Measurements from ENCODE around the gene GPR12. TPM values are rescaled to one million over a fixed set of nuclear protein-coding genes. Genes with fewer than 3 reads are reported as not detected.

Gene GPR12
- total and polyA plus RNA-seq, 10 of the 15 experiments (the other 5 are each of a cell fraction or from before 2014, with no cell fraction given) = not detected

GRCh38 chr13:26810095-26810494 is 49.5 kb upstream of the GPR12 start (continued):
- TF ChIP-seq USF2 (IDR thresholded peaks at IDR 0.05; ENCODE audit: borderline replicate concordance, low read depth, low read length) = no peak
- no peak for TF ChIP-seq RBBP5 (conservative IDR thresholded peaks at IDR 0.05)
- TF ChIP-seq SUZ12 (IDR thresholded peaks at IDR 0.05; ENCODE audit: unreplicated experiment) = no peak
- no peak for TF ChIP-seq SMC3 (IDR thresholded peaks at IDR 0.05; ENCODE audit: borderline replicate concordance, low read length)
- TF ChIP-seq ETV6 (conservative IDR thresholded peaks at IDR 0.05 in 1 of 2, IDR thresholded peaks at IDR 0.05 in 1 of 2; ENCODE audit: borderline replicate concordance in 1 of 2, low read depth in 1 of 2) = no peak
- TF ChIP-seq JUND (IDR thresholded peaks at IDR 0.05; ENCODE audit: low read depth, low read length) = no peak
- no peak for TF ChIP-seq PRDM15 (CRISPR knock-in tag; IDR thresholded peaks at IDR 0.05)

- H3K27ac ChIP-seq (ENCODE audit: control insufficient read depth, insufficient read depth) = no peak overlapping the region
- FAIRE-seq (no peak), ATAC-seq (no peak), DNase-seq (ENCODE audit: low read depth, low spot score) (no peak)
- ChIA-PET RAD21 (ENCODE audit: unreplicated experiment) (no interaction called here), POLR2A (no interaction called here), SMC1A (ENCODE audit: uncharacterized antibody, unreplicated experiment) (no interaction called here), CTCF (no interaction called here)
- no TSS peak for BruUV-seq (replicated peaks)
- TF ChIP-seq EGR1 (IDR thresholded peaks at IDR 0.05; ENCODE audit: borderline replicate concordance in 1 of 2, low read depth in 2 of 2, low read length in 2 of 2) (no peak), NFXL1 (IDR thresholded peaks at IDR 0.05; ENCODE audit: borderline replicate concordance) (no peak), SREBF2 (IDR thresholded peaks at IDR 0.05; ENCODE audit: low read length) (no peak), PAX5 (IDR thresholded peaks at IDR 0.05; ENCODE audit: borderline replicate concordance, low read depth, low read length) (no peak), SMAD1 (IDR thresholded peaks at IDR 0.05; ENCODE audit: low read depth, partially characterized antibody) (no peak)
- no peaks in the 10 kb centered on the region for H3K36me3 ChIP-seq (ENCODE audit: control insufficient read depth in 2 of 2, insufficient read depth in 2 of 2, low read length in 1 of 2)
- no peaks in the 10 kb centered on the region for H3K9me3 ChIP-seq (replicated peaks; ENCODE audit: control insufficient read depth, insufficient read depth, low read length)
- in situ Hi-C loops (cut with MboI) (no loop called here), intact Hi-C loops (cut with micrococcal nuclease; ENCODE audit: unreplicated experiment) (no loop called here)
- peaks cover 0 to 4% of the 10 kb centered on the region in 2 experiments; a peak in 2 of 4 replicates for H3K27me3 ChIP-seq (replicated peaks in 1 of 2; ENCODE audit: control insufficient read depth in 2 of 2, insufficient read depth in 2 of 2, low read length in 1 of 2)
- no peaks in the 10 kb centered on the region for H4K20me1 ChIP-seq (ENCODE audit: control insufficient read depth, insufficient read depth)
- H3K4me1 ChIP-seq (ENCODE audit: control insufficient read depth, insufficient read depth, low read length) = no peaks in the 10 kb centered on the region
- no peak overlapping the region for H3K4me2 ChIP-seq (ENCODE audit: control insufficient read depth, insufficient read depth)
- no peaks in the 10 kb centered on the region for H3K79me2 ChIP-seq (ENCODE audit: control insufficient read depth, insufficient read depth, low read length)
- H3K4me3 ChIP-seq = no peak overlapping the region
- no peak overlapping the region for H3K9ac ChIP-seq (ENCODE audit: control insufficient read depth, insufficient read depth, low read length)
- no peak overlapping the region for H2AFZ ChIP-seq (ENCODE audit: control insufficient read depth, low read depth, low read length)
These were observed 46.3 kb upstream of the GPR12 start for GRCh38 chr13:26806891-26807290.

All from GM12878 (cell line).